ENCODE results near the gene PMVK.

PMVK gene

DNA sequence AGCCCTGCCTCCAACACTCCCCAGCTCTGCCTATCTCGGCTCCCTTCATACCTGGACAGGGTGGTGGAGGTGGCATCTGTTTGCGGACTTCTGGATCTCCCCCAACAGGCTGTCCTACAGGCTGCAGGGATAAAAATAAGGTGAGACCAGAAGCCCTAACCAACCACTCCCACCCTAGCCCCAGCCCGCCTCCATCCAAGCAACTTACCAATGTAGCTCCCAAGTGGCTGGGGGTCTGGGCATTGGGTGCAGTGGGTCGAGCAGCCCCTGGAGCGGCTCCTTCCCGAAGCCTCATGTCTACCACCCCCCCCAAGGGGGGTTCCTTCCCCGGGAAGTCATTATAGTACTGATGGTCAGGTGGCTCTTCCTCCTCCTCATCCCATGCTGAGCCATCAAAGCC is 29.6 kb upstream of the PMVK start:
- DNase-seq (ENCODE audit: low read depth) = no peak
- no peak overlapping the region for H3K4me3 ChIP-seq (ENCODE audit: control insufficient read depth, low read depth, low read length)
- no peak for TF ChIP-seq CTCF (IDR thresholded peaks at IDR 0.05; ENCODE audit: control insufficient read depth, insufficient read depth, low read depth, low read length, missing control alignments)

- DNase-seq (ENCODE audit: low read depth) = no peak
Measured at GRCh38 chr1:154964359-154964758, 27.8 kb upstream of the PMVK start.

DNA sequence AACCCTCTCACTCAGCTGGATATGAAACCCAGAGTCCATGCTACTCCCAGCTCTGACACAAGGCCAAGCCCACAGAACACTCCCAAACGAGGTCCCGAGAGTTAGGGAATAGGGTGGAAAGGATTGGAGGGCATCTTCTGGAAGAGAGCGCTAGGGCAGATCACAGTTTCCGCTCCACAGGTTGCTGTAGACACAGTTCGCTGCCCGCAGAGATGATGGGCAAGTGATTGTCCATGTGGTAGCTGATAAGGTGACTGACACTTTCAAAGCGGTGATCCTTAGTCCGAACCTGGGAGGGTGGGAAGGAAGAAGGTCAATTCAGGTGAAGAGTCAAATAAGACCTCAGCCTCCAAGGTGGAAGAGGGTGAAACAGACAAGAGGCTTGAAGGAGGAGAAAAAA is 27.1 kb upstream of the PMVK start:
- DNase-seq (ENCODE audit: low read depth) = no peak
- H3K4me3 ChIP-seq (ENCODE audit: control insufficient read depth, low read depth, low read length) = no peak overlapping the region
- TF ChIP-seq CTCF (IDR thresholded peaks at IDR 0.05; ENCODE audit: control insufficient read depth, insufficient read depth, low read depth, low read length, missing control alignments) = no peak

More at GRCh38 chr1:154964359-154964758, 27.8 kb upstream of the PMVK start:
- H3K4me3 ChIP-seq (ENCODE audit: control insufficient read depth, low read depth, low read length) = no peak overlapping the region
- no peak for TF ChIP-seq CTCF (IDR thresholded peaks at IDR 0.05; ENCODE audit: control insufficient read depth, insufficient read depth, low read depth, low read length, missing control alignments)

GRCh38 chr1:154962795-154963330 is 26.3 kb upstream of the PMVK start:
- no peak for TF ChIP-seq CTCF (IDR thresholded peaks at IDR 0.05; ENCODE audit: control insufficient read depth, insufficient read depth, low read depth, low read length, missing control alignments)
- H3K4me3 ChIP-seq (ENCODE audit: control insufficient read depth, low read depth, low read length) = no peak overlapping the region

DNA sequence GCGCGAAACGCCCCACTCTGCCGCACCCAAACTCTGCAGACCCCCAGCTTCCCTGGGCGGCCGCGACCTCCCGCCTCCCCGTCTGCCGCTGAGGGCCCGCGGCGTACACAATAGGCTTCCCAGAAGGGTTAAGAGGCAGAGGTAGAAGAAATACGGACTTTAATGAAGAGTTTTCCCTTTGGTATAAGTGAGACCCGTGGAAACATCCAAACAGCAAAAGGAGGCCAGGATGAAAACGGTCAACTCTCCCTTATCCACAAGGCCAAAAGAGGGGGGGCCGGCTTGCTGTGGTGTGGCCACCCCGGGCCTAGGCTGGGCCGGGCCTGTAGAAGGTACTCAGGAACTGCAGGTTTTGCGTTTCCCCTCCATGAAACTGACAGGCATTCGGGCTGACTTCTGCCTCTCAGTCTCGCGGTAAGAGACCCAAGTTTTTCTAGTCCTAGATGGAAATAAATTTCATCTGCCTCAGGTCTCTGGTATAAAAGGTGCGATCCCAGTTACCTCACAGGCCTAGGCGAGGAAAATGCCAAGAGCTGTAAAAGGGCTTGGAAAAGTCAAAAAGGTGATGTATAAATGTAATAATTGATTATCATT is 25.7 kb upstream of the PMVK start:
- no peak for TF ChIP-seq CTCF (IDR thresholded peaks at IDR 0.05; ENCODE audit: control insufficient read depth, insufficient read depth, low read depth, low read length, missing control alignments)
- DNase-seq (ENCODE audit: low read depth) = no peak
- peak overlapping the region; percentile 59 for H3K4me3 ChIP-seq (ENCODE audit: control insufficient read depth, low read depth, low read length)

More at GRCh38 chr1:154962795-154963330, 26.3 kb upstream of the PMVK start:
- no peak for DNase-seq (ENCODE audit: low read depth)

DNA sequence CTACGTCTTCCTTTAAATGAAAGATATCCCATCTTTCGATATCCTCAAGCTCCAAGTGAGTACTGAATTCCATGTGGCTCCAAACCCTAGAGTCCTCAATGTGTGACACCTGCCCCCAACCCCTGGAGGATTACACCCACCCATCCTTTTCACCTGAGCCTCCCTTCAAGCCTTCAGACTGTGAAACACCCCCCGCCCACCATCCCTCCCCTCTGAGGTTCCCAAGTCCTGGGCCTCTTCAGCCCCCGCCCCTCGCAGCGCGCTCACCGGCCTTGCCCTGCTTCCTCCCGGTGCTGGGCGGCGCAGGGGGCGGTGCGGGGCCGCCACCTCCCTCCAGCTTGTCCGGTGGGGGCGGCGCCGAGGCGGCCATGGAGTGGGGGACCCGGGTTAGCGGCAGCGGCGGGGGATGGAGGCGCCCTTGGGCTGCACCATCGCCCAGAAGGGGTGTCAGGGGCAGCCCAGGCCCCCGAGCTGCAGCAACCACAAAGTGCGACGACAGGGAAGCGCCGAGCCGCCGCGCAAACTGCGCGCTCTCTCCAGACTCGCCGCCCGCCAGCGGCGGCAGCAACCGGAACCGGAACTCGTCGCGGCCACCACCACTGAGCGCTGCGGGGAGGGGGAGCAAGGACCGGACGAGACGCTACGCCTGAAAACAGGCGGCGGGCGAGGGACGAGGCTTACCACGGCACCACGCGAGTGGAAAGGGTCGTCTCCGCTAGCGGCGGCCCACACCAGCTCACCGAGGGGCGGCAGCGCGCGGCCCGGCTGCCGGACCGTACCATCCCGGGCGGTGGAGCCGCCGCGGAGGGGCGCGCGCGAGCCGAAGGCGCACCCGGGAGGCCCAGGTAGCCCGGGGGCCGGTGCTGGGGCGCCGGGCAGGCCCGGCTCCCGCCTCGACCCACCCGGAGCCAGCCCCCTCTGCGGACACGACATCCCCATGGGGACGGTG is 25.0 kb upstream of the PMVK start, which contains the start of gene PYGO2:
PYGO2 (minus strand) TSS at position 576 of the 949 bp plus-strand sequence; CDS start at position 370, 206 bp downstream.
- DNase-seq (ENCODE audit: low read depth) = no peak
- H3K4me3 ChIP-seq (ENCODE audit: control insufficient read depth, low read depth, low read length) = peak within 1 kb of the TSS; percentile 59
- peak; percentile 25 for TF ChIP-seq CTCF (IDR thresholded peaks at IDR 0.05; ENCODE audit: control insufficient read depth, insufficient read depth, low read depth, low read length, missing control alignments)

All from AG09309 (cell line).